Activated CD8-positive, alpha-beta memory T cell treated with anti-CD3 and anti-CD28 coated beads, Interleukin-2, amount 50 U/mL, for 24 hours (primary cell): ENCODE data around the gene OR52H1.
"Not testable (repeated sequence)": the region's sequence is repeated elsewhere in the genome, so short reads cannot be mapped to it uniquely, and the experiment has no call there.

Source experiments
- DNase-seq: peaks from one replicate; pipeline ENCODE4 v3.0.0-alpha.2; 2020; ENCODE audit errors: extremely low read depth

Gene OR52H1

DNA sequence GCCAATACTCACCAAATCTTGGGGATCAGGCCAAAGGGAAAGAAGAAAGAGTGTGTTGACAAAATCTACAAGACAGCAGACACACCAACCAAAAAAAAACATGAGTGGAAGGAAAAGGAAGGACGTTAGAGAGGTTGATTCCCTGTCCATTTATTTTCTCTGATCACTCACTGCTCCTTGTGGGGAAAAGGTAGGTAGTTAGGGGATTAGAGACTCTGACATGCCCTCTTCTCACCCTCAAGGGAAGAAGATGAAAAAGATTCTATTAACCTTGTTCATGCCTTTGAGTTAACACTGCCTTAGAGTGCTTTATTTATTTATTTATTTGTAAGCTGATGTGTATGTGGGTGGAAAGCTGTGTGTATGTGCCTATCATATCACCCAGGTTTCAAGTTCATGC is at the start of gene OR52H1:
TSS of gene OR52H1 (minus strand) at position 101 of the 400 bp plus-strand sequence. CDS start 3,035 bp downstream, outside the sequence.
- DNase-seq, result no peak

DNA sequence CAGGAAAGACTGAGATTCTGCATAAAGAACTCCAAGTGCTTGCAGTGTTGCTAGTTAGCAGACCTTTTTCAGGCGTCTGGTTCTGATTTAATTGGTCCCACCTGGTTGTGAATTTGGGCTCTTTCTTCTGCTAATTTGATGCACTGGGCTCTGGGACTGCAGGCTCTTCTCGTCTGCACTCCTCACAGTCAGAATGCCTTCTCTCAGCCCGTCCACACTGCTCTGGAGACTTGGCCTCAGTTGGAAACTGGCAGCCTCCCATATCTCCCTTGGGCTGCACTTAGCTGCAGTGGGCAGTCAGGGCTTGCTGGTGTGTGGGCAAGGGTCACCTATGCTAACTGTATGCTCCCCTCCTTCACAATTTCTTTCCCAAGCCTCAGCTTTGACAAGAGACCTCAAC is 49.6 kb upstream of the OR52H1 start:
- no peak for DNase-seq

DNA sequence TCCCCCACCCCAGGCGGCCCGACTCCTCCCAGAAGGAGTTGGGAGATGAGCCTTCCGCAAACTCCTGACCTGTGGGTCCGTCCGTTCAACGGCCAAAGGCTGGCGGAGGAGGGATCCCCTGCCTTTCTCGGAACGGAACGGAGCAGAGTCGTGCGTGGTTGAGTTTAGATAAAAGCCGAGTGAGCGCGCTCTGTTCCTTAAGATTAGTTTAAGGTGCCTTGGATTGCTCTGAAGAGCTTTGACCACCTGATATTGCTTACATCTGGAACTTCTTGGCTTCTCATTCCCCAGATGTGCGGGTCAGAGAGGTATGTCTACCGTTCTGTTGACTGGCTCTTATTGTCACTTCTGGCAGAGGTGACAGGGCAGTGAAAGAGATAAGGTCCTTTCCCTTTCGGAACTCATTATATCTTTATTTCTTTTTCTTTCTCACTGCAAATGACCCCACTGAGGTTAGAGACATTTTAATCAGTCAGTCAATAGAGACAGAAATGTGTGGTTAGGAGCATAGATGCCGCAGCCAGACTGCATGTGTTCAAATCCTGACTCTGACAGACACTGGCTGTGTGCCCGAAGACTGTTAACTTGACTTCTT is 48.4 kb upstream of the OR52H1 start, which contains the start of gene TRIM6:
TSS of gene TRIM6 (plus strand) at position 31 of the 595 bp plus-strand sequence. CDS start at position 292, 261 bp downstream.
- DNase-seq, result no peak

DNA sequence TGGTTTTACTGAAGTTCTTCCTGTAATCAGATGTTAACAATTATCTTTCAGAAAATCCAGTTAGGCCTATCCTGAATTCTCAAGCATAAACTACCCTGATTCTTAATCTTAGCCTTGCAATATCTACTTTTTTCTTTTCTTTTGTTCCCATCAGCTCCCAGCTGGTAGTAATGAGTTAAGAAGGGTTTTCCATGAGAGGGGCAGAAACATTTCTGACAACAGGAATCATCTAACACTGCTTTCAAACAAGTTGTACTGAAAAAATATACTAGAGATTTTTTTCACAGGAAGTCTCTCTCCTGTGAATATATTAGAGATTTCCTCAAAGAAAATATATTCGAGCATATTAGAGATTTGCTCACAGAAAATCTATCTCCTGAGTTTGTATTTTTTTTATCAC is 44.8 kb upstream of the OR52H1 start:
- DNase-seq, result no peak

DNA sequence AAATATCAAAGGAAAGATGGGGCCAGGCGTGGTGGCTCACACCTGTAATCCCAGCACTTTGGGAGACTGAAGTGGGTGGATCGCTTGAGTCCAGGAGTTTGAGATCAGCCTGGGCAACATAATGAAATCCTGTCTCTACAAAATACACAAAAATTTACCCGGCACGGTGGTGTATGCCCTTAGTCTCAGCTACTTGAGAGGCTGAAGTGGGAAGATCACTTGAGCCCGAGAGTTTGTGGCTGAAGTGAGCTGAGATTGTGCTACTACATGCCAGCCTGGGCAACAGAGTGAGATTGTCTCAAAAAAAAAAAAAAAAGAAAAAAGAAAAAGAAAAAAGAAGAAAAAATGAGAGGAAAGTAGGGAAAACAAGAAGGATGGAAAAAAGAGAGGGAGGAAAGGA is 44.3 kb upstream of the OR52H1 start:
- no peak for DNase-seq

DNA sequence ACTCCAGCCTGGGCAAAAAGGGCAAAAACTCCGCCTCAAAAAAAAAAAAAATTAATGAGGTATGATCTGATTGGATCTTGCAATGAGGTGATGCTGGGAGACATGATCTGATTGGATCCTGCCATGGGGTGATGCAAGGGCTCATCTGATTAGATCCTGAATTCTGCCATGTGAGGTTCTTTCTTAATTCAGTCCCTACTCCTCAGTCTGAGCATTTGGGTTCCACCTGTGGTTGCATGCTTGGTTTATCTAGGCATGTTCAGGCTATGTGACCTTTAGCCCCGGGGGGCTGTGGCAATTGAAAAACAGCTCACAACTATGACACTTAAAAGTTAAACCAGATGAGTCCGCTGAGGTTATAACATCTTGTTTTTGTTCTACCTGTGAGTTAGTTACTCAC is 43.3 kb upstream of the OR52H1 start:
- DNase-seq, result no peak

DNA sequence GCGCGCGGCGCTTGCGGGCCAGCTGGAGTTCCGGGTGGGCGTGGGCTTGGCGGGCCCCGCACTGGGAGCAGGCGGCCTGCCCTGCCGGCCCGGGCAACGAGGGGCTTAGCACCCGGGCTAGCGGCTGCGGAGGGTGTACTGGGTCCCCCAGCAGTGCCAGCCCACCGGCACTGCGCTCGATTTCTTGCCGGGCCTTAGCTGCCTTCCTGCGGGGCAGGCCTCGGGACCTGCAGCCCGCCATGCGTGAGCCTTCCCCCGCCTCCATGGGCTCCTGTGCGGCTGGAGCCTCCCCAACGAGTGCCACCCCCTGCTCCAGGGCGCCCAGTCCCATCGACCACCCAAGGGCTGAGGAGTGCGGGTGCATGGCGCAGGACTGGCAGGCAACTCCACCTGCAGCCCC is 41.6 kb upstream of the OR52H1 start:
- DNase-seq, result not testable (repeated sequence)

DNA sequence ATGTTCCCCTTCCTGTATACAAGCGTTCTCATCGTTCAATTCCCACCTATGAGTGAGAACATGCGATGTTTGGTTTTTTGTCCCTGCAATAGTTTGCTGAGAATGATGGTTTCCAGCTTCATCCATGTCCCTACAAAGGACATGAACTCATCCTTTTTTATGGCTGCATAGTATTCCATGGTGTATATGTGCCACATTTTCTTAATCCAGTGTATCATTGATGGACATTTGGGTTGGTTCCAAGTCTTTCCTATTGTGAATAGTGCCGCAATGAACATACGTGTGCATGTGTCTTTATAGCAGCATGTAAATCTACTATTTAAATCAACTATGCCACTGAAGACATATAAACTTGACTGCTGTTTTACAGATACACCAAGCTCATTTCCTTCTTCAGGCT is 36.1 kb upstream of the OR52H1 start:
- not testable (repeated sequence) for DNase-seq

DNA sequence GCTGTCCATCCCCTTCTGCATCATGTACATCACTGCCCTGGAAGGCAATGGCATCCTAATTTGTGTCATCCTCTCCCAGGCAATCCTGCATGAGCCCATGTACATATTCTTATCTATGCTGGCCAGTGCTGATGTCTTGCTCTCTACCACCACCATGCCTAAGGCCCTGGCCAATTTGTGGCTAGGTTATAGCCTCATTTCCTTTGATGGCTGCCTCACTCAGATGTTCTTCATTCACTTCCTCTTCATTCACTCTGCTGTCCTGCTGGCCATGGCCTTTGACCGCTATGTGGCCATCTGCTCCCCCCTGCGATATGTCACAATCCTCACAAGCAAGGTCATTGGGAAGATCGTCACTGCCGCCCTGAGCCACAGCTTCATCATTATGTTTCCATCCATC is 32.7 kb upstream of the OR52H1 start:
- DNase-seq, result no peak

DNA sequence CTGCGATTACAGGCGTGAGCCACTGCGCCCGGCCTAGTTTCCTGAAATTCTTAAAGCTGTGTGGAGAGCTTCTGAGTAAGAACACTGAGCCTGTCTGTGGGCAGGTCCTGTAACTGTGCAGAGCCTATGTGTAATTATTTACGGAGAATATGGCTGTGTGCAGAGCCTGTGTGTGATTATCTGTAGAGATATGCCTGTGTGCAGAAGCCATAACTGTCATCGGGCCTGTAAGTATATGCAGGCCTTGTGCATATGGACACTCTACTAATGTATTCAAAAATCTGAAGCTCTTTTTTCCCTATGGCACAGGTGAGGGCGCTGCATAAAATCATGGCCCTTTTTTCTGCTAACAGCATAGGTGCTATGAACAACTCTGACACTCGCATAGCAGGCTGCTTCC is 32.2 kb upstream of the OR52H1 start, which contains the start of gene OR52B6:
TSS of gene OR52B6 (plus strand) at position 301 of the 400 bp plus-strand sequence. CDS start at position 301, 0 bp downstream.
- no peak for DNase-seq

DNA sequence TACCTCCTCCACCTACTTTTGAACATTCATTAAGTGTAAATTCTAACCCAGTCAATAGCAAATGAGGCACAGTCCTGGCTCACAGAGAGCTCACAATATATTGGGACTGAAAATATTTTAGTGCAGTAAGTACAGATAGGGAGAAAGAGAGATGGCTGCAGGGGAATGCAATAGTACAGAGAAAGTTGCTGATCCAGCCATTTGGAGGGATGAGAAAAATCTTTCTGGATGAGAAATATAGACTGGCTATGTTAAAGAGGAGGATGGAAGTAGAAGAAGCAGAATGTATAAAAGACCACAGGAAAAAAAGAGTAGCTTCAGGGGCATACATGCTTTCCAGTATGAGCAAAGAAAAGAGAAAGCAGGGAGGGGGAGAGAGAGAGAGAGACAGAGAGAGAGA is 28.8 kb upstream of the OR52H1 start:
- no peak for DNase-seq

DNA sequence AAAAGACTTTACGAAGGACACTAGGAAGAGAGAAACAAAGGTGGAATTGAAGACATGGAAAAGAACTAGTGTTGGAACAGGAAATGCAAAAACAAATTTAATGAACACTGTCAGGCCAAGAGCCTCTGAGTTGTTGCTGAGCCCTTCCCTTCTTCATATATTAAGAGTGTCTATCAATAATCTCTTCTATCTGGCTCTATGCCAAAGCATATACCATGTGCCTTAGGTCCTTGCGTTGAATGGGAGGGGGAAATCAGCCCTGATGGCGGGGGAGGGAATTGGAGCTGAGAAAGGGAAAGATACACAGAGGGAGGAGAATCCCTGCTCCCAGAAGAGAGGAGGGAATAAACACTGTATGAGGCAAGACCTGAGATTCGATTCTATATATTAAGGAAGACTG is 26.8 kb upstream of the OR52H1 start:
- DNase-seq, result no peak

DNA sequence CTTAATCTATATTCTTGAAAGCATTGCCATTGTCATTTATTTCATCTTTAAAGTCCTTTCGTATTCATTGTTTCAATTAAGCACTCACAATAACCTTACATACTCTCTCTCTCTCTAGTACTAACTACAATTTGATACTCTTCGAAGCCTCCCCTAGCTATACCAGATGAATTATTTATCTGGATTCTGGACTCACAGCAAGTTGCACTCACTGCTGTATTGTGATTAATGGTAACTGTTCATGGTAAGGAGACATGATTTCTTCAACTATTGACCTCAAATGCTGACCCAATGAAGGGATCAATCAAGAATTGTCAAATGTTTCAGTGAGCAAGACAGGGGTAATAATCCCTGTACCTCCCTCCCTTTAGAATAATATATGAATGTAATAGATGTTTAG is 26.3 kb upstream of the OR52H1 start:
- DNase-seq, result no peak

DNA sequence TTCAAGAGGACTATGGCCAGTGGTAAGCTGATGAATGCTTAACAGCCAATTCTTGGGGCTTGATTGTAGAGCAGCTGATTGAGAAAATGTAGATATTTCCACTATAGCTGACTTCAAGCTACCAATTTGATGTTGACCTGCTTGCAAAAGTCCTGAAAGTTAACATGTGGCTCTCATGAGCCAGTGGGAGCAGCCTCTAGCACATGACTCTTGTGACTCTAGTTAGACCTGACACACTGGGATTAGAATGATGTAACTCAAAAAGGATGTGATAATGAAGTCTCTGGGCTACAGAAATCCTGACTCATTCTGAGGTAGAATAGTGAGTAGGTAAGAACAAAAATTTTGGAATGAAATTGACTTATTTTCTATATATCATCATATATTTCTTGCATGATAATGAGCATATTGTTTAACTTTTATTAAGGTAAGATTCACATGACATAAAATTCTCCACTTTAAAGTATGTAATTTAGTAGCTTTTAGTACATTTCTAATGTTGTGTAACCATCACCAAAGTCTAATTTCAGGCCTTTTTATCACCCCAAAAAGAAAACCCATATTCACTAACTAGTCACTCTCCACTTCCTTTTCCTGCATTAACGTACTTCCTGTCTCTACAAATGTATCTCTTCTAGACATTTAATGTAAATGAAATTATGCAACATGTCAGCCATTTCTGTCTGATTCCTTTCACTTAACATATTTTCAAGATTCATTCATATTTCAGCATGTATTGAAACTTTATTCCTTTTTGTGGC is 16.1 kb upstream of the OR52H1 start:
- no peak for DNase-seq

DNA sequence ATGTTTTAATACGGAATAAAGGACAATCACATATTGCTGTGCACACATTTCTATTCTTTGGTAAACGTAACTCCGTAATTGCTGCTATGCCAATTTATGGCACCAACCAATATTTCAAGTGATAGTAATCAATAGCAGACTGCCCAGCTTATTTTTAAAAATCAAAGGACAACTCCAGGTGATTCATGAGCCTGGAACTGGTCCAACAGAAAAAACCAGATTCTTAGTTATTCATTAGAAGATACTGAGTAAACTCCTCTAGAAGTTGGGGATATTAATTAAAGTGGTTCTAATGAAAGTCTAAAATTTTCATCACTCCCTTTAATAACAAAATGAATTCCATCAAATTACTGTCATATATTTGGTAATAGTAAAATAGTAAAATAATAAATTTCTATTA is 9.4 kb upstream of the OR52H1 start:
- no peak for DNase-seq

DNA sequence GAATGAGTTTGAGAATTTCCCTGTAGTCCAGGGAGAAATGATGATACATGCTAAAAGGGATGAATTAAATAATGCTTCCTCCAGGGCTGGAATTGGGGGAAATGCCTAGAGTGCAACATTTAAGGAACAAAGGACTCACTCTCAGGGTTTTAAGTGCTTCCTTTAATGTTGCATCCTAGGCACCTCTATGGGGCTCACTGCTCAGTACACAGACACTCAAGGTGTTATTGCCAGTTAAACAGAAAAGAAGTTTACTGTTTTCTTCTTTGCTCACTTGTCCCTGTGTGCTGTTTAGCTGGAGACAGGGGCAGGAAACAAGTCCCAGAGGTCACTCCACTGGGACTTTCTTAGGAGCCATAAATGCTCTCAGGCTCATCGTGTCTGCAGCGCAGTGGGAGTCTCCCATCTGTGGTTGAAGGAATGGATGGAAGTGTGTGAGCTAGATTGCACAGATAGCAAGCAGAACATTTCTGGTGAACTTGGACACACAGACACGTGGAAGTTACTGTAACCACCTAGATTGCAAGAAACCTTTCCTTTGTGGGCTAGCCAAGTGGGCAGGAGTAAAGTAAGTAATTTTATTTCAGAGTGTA is 8.4 kb upstream of the OR52H1 start:
- no peak for DNase-seq

DNA sequence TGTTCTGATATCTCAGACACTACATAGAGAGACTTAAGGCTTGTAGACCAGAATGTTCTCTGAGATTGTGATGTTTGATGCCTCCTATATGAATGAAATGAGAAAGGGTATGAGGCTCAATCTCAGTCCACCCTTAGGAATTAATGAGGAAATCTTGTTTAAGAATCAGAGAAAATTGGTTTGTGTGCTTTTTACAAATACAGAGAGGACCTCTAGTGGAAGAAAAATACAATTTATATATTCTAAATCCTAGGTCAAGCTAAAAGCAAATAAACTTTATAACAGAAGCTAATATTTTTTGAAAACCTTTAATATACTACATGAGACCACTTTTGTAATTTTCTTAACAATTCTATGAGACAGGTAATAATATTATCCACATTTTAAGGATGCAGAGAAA is 5.0 kb upstream of the OR52H1 start:
- no peak for DNase-seq

DNA sequence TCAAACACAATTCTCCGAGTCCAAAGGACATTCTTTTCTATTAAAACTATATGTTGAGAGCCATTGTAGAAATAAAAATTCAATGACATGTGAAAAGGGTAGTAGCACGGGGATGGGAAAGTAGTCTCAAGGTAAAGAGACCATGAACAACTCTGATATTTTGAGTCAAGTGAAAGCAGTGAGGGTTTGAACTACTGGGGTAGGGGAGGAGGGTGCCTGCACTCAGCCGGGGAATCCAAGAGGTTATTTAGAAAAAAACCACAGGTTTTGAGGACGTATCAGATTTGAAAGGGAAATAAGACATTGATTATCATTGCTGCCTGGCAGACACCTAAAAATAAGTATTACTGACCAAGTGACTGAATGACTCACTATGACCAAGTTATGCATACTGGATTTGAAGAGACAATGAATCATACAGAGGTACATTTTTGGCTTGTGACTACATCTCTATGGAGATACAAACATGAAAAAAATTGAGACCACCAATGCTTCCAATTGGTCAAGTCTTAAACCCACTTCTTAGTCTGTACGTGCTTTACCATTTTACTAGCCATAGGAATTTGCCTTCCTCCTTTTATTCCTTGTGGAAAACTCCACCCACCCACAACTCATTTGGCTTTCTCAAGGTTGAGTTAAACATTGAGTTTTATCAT is 2.2 kb upstream of the OR52H1 start:
- DNase-seq, result no peak

DNA sequence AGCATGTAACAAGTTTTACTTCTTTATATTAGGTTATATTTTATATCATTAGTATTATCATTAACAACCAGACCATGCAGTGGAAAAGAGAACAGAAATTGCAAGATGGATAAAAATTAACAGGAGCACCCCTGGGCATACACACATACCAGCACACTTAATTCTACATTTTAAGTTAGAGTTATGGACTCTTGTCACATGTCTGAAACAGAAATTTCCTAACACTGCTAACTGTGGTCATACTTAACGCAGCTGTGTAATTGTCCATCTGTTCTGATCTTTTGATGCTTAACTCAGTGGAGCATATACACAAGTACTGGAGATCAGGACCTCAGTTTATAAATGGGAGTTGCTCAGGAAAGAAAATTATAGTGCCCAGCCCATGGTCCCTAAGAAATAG is 358 bp downstream of the OR52H1 start:
- DNase-seq, result no peak

DNA sequence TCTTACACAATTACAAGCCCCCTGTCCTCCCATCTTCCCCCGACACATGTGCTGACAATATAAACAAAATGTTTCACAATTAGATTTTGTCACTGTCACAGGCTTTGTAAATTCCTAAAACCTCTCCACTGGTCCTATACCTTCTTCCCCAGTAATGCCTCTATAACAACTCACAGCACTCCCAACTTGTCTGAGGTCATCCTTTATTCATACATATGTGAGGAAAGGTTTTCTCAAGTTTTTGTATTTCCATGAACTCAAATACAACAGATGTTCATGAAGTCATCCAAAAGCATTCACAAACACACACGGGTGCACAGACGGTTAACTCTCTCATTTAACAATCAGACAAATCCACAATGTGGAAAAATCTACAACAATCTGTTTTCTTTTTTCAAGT is 1.9 kb downstream of the OR52H1 start:
- DNase-seq, result no peak

DNA sequence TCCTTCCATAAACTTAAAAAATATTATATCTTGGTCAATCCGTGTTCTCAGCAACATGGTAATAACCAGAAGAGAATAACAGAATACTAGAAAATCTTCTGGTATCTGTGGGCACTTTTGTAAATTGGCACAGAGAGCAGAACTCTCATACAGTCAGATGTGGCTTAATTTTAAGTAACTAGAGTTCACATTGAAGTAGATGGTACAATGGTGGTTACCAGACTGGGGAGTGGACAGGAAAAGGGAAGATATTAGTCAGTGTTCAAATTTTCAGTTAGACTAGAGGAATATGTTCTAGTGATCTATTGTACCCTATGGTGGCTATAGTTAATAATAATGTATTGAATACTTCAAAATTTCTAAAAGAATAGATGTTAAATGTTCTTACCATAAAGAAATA is 6.9 kb downstream of the OR52H1 start:
- no peak for DNase-seq

DNA sequence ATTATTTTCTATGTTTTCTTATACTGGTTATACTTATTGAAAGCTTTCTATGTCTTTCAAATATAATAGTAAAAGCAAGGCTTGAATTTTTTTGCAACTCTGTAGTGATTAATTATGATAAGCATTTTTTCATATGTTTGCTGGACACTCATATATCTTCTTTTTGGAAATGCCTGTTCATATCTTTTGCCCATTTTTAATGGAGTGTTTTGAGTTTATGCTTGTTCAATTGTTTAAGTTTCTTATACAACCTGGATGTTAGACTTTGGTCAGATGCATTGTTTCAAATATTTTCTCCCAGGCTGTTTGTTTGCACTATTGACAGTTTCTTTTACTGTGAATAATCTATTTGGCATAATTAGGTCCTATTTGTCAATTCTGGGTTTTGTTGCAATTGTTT is 11.9 kb downstream of the OR52H1 start:
- DNase-seq, result no peak

DNA sequence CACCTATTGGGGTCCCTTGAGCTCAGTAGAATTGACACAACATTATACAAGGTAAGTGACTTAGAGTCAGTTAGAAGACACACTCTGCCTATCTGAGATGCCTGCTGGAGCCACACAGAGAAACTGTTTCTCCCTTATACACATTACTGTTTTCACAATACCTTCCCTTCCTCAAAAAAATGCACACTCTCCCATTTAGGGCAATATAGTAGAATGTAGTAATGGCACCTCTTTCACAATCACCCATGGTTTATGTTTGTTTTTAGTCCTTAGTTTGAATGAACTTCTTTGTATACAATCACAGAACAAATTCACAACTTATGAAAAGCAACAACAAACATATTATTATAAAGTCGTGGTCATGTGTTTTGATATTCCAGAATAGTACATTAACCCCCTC is 14.3 kb downstream of the OR52H1 start:
- no peak for DNase-seq
